ENCODE data around the gene NPVF.

NPVF gene

GRCh38 chr7:25222666-25223065, 5.6 kb downstream of the NPVF start:
- Histone ChIP-seq H3K9me3 (ENCODE audit: control insufficient read depth in 1 of 2, low read length in 2 of 2) (no peaks in the 10 kb centered on the region), H3K4me1 (ENCODE audit: control insufficient read depth in 1 of 2, insufficient read depth in 2 of 2, low read length in 2 of 2) (no peaks in the 10 kb centered on the region), H3K27me3 (ENCODE audit: low read depth, low read length) (no peaks in the 10 kb centered on the region), H3K36me3 (ENCODE audit: control insufficient read depth in 1 of 2, insufficient read depth in 2 of 2, low read length in 2 of 2) (no peaks in the 10 kb centered on the region), H3K4me3 (ENCODE audit: low read depth in 1 of 2, low read length in 2 of 2) (no peak overlapping the region), H3K27ac (ENCODE audit: low read length) (no peak overlapping the region)

- Histone ChIP-seq H3K36me3 (ENCODE audit: control insufficient read depth in 1 of 2, insufficient read depth in 2 of 2, low read length in 2 of 2) (no peaks in the 10 kb centered on the region), H3K4me3 (ENCODE audit: low read depth in 1 of 2, low read length in 2 of 2) (no peak overlapping the region), H3K9me3 (ENCODE audit: control insufficient read depth in 1 of 2, low read length in 2 of 2) (no peaks in the 10 kb centered on the region), H3K27me3 (ENCODE audit: low read depth, low read length) (no peaks in the 10 kb centered on the region), H3K4me1 (ENCODE audit: control insufficient read depth in 1 of 2, insufficient read depth in 2 of 2, low read length in 2 of 2) (no peaks in the 10 kb centered on the region), H3K27ac (ENCODE audit: low read length) (no peak overlapping the region)
These were observed 7.3 kb downstream of the NPVF start for GRCh38 chr7:25221009-25221408.

GRCh38 chr7:25218191-25218590, 10.1 kb downstream of the NPVF start:
- no peaks in the 10 kb centered on the region for H3K27me3 ChIP-seq (ENCODE audit: low read depth, low read length)
- H3K27ac ChIP-seq (ENCODE audit: low read length): no peak overlapping the region
- no peaks in the 10 kb centered on the region for H3K36me3 ChIP-seq (ENCODE audit: control insufficient read depth in 1 of 2, insufficient read depth in 2 of 2, low read length in 2 of 2)
- no peaks in the 10 kb centered on the region for H3K4me1 ChIP-seq (ENCODE audit: control insufficient read depth in 1 of 2, insufficient read depth in 2 of 2, low read length in 2 of 2)
- H3K9me3 ChIP-seq (ENCODE audit: control insufficient read depth in 1 of 2, low read length in 2 of 2): no peaks in the 10 kb centered on the region
- H3K4me3 ChIP-seq (ENCODE audit: low read depth in 1 of 2, low read length in 2 of 2): no peak overlapping the region

DNA sequence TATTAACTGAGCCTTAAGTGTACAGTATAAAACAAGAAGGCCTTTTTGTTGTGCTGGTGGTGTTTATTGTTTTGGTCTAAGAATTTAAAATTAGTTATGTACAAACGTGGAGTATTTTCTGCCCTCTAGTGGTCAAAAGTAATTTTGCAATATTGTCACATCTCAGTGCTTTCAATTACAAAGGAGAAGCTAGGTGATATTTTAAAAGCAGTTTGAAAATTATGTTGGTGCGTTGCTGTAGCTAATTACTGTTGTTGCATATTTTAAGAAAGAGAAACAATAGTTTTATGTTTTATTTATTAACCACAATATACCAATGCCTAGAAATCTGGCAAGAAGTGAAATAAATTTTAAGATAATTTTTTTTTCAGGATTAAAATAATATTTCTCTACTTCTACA, 11.4 kb downstream of the NPVF start:
- no peaks in the 10 kb centered on the region for H3K9me3 ChIP-seq (ENCODE audit: control insufficient read depth in 1 of 2, low read length in 2 of 2)
- no peaks in the 10 kb centered on the region for H3K36me3 ChIP-seq (ENCODE audit: control insufficient read depth in 1 of 2, insufficient read depth in 2 of 2, low read length in 2 of 2)
- no peaks in the 10 kb centered on the region for H3K27me3 ChIP-seq (ENCODE audit: low read depth, low read length)
- no peaks in the 10 kb centered on the region for H3K4me1 ChIP-seq (ENCODE audit: control insufficient read depth in 1 of 2, insufficient read depth in 2 of 2, low read length in 2 of 2)
- no peak overlapping the region for H3K27ac ChIP-seq (ENCODE audit: low read length)
- no peak overlapping the region for H3K4me3 ChIP-seq (ENCODE audit: low read depth in 1 of 2, low read length in 2 of 2)

DNA sequence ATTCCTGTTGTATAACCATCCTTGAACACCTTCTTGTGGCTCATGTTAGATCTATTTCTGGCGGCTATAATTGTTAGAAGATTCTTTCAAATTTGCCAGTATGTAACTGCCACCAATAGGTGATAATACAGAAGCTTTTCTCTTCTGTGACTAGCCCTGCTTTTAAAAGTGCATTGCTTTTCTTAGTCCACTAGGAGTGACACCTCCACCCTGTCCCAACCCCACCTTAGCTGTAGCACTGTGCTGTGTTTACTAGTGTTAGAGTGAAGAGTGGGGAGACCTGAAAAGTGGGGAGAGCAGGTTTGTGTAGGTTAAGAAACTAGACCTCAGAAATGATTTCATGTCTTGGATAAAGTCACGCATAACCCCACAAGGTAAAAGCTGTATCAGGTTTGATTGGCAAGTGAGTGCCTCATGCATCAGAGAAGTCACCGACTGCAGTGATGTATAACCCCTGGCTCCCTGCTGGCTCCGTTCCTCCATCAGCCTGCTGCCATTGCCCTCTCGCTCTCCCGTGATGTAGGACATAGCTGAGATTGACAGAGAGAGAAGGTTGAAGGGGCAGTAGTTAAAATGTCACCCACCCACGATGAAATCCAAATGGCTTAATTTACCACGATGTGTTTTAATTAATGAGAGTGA, 12.5 kb downstream of the NPVF start:
- Histone ChIP-seq H3K4me1 (ENCODE audit: control insufficient read depth in 1 of 2, insufficient read depth in 2 of 2, low read length in 2 of 2) (no peaks in the 10 kb centered on the region), H3K4me3 (ENCODE audit: low read depth in 1 of 2, low read length in 2 of 2) (no peak overlapping the region), H3K9me3 (ENCODE audit: control insufficient read depth in 1 of 2, low read length in 2 of 2) (no peaks in the 10 kb centered on the region), H3K27ac (ENCODE audit: low read length) (no peak overlapping the region), H3K36me3 (ENCODE audit: control insufficient read depth in 1 of 2, insufficient read depth in 2 of 2, low read length in 2 of 2) (no peaks in the 10 kb centered on the region), H3K27me3 (ENCODE audit: low read depth, low read length) (no peaks in the 10 kb centered on the region)

DNA sequence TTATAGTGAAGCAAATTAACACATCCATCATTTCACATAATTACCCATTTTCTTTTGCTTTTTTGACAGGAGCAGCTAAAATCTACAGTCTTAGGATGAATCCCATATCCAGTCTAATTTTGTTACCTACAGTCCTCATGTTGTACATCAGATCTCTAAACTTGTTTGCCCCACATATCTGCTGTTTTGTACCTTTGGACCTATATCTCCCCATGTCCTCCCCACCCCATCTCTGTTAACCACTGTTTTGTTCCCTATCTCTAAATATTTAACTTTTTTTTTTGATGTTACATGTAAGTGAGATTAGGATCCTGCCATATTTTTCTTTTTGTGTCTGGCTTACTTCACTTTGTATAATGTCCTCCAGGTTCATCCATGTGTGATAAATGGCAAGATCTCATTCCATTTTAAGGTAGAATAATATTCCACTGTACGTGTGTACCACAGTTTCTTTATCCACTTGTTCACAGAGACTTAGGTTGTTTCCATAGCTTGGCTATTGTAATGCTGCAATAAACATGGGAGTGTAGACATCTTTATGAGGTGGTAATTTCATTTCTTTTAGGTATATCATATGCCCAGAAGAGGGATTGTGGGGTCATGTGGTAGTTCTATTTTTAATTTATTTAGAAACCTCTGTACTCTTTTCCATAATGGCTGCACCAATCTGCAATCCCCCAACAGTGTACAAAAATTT, 19.6 kb downstream of the NPVF start:
- Histone ChIP-seq H3K9me3 (ENCODE audit: control insufficient read depth in 1 of 2, low read length in 2 of 2) (no peaks in the 10 kb centered on the region), H3K36me3 (ENCODE audit: control insufficient read depth in 1 of 2, insufficient read depth in 2 of 2, low read length in 2 of 2) (no peaks in the 10 kb centered on the region), H3K27me3 (ENCODE audit: low read depth, low read length) (no peaks in the 10 kb centered on the region), H3K27ac (ENCODE audit: low read length) (no peak overlapping the region), H3K4me3 (ENCODE audit: low read depth in 1 of 2, low read length in 2 of 2) (no peak overlapping the region), H3K4me1 (ENCODE audit: control insufficient read depth in 1 of 2, insufficient read depth in 2 of 2, low read length in 2 of 2) (no peaks in the 10 kb centered on the region)

GRCh38 chr7:25207887-25208286, 20.4 kb downstream of the NPVF start:
- Histone ChIP-seq H3K9me3 (ENCODE audit: control insufficient read depth in 1 of 2, low read length in 2 of 2) (no peaks in the 10 kb centered on the region), H3K4me1 (ENCODE audit: control insufficient read depth in 1 of 2, insufficient read depth in 2 of 2, low read length in 2 of 2) (no peaks in the 10 kb centered on the region), H3K27ac (ENCODE audit: low read length) (no peak overlapping the region), H3K27me3 (ENCODE audit: low read depth, low read length) (no peaks in the 10 kb centered on the region), H3K4me3 (ENCODE audit: low read depth in 1 of 2, low read length in 2 of 2) (no peak overlapping the region), H3K36me3 (ENCODE audit: control insufficient read depth in 1 of 2, insufficient read depth in 2 of 2, low read length in 2 of 2) (no peaks in the 10 kb centered on the region)

DNA sequence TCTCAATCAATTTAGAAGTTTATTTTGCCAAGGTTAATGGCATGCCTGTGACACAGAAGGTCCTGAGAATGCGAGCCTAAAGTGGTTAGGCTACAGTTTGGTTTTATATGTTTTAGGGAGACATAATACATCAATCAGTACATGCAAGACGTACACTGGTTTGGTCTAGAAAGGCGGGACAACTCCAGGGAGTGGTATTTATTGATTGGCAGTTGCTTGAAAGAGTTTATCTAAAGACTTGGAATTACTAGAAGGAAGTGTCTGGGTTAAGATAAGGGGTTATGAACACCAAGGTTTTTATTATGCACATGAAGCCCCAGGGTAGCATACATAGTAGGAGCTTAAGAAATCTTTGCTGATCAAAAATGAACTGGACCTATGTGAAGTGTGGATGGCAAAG, 21.5 kb downstream of the NPVF start:
- H3K9me3 ChIP-seq (ENCODE audit: control insufficient read depth in 1 of 2, low read length in 2 of 2): no peaks in the 10 kb centered on the region
- no peak overlapping the region for H3K27ac ChIP-seq (ENCODE audit: low read length)
- no peaks in the 10 kb centered on the region for H3K4me1 ChIP-seq (ENCODE audit: control insufficient read depth in 1 of 2, insufficient read depth in 2 of 2, low read length in 2 of 2)
- H3K4me3 ChIP-seq (ENCODE audit: low read depth in 1 of 2, low read length in 2 of 2): no peak overlapping the region
- H3K27me3 ChIP-seq (ENCODE audit: low read depth, low read length): no peaks in the 10 kb centered on the region
- H3K36me3 ChIP-seq (ENCODE audit: control insufficient read depth in 1 of 2, insufficient read depth in 2 of 2, low read length in 2 of 2): no peaks in the 10 kb centered on the region

GRCh38 chr7:25196132-25196896, 32.0 kb downstream of the NPVF start:
- H3K4me1 ChIP-seq (ENCODE audit: control insufficient read depth in 1 of 2, insufficient read depth in 2 of 2, low read length in 2 of 2): no peaks in the 10 kb centered on the region
- peaks cover 0 to 3% of the 10 kb centered on the region in 2 donors for H3K9me3 ChIP-seq (ENCODE audit: control insufficient read depth in 1 of 2, low read length in 2 of 2)
- no peak overlapping the region for H3K4me3 ChIP-seq (ENCODE audit: low read depth in 1 of 2, low read length in 2 of 2)
- H3K36me3 ChIP-seq (ENCODE audit: control insufficient read depth in 1 of 2, insufficient read depth in 2 of 2, low read length in 2 of 2): no peaks in the 10 kb centered on the region
- H3K27ac ChIP-seq (ENCODE audit: low read length): no peak overlapping the region
- H3K27me3 ChIP-seq (ENCODE audit: low read depth, low read length): no peaks in the 10 kb centered on the region

- peaks cover 0 to 3% of the 10 kb centered on the region in 2 donors for H3K9me3 ChIP-seq (ENCODE audit: control insufficient read depth in 1 of 2, low read length in 2 of 2)
- H3K36me3 ChIP-seq (ENCODE audit: control insufficient read depth in 1 of 2, insufficient read depth in 2 of 2, low read length in 2 of 2): no peaks in the 10 kb centered on the region
- no peaks in the 10 kb centered on the region for H3K27me3 ChIP-seq (ENCODE audit: low read depth, low read length)
- H3K4me1 ChIP-seq (ENCODE audit: control insufficient read depth in 1 of 2, insufficient read depth in 2 of 2, low read length in 2 of 2): no peaks in the 10 kb centered on the region
- H3K27ac ChIP-seq (ENCODE audit: low read length): no peak overlapping the region
- no peak overlapping the region for H3K4me3 ChIP-seq (ENCODE audit: low read depth in 1 of 2, low read length in 2 of 2)
These were observed 34.2 kb downstream of the NPVF start for GRCh38 chr7:25194036-25194435.

DNA sequence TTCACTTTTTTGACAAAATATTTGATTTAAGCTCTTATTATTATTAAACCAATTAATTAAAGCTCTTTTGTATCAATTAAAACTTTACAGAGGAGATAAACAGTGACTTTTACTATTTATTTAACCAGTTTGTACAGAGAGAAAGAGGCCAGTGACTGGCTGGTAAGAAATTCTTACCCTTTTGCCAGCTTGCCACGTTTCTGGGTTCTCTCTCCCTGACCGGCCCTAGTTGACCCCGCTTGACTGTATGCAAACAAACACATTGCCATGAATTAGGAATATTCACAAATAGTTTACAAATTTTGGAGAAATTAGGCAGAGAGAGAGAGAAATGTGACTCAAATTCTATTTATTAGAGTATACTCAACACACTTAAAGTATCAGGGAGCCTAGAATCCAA, 36.2 kb downstream of the NPVF start:
- H3K4me3 ChIP-seq (ENCODE audit: low read depth in 1 of 2, low read length in 2 of 2): no peak overlapping the region
- no peaks in the 10 kb centered on the region for H3K36me3 ChIP-seq (ENCODE audit: control insufficient read depth in 1 of 2, insufficient read depth in 2 of 2, low read length in 2 of 2)
- peaks cover 0 to 3% of the 10 kb centered on the region in 2 donors for H3K9me3 ChIP-seq (ENCODE audit: control insufficient read depth in 1 of 2, low read length in 2 of 2)
- no peaks in the 10 kb centered on the region for H3K4me1 ChIP-seq (ENCODE audit: control insufficient read depth in 1 of 2, insufficient read depth in 2 of 2, low read length in 2 of 2)
- H3K27ac ChIP-seq (ENCODE audit: low read length): no peak overlapping the region
- H3K27me3 ChIP-seq (ENCODE audit: low read depth, low read length): no peaks in the 10 kb centered on the region
